GM23338 (cell line): Measurements from ENCODE around the gene SORCS3. TPM values are rescaled to one million over a fixed set of nuclear protein-coding genes. Genes with fewer than 3 reads are reported as not detected.

ENCODE experiments used
- ATAC-seq: fragments of 200-7000 bp; cut with Tn5 transposase; 3 replicates; pipeline ENCODE4 v1.9.1; 2020
- DNase-seq: peaks from one replicate; pipeline ENCODE4 v3.0.0-alpha.2; 2015; ENCODE audit warnings: low spot score
- H2AFZ ChIP-seq: fragments of 200-600 bp; sonication (generic); 2 replicates; pipeline ENCODE4 v1.8.0; 2016; ENCODE audit warnings: antibody characterized with exemption, mild to moderate bottlenecking, moderate library complexity
- H3F3A ChIP-seq: fragments of 200-600 bp; sonication (generic); replicated peaks from 2 replicates; pipeline ENCODE4 v1.8.0; 2017; ENCODE audit warnings: antibody characterized with exemption, mixed run types, low read depth
- H3K27ac ChIP-seq: fragments of 200-600 bp; sonication (generic); 2 replicates; pipeline ENCODE4 v1.6.1; 2016; ENCODE audit warnings: low read depth
- H3K27me3 ChIP-seq: fragments of 200-600 bp; sonication (generic); 2 replicates; pipeline ENCODE4 v1.8.0; 2016; ENCODE audit warnings: mild to moderate bottlenecking, mixed run types, moderate library complexity; ENCODE audit not compliant: insufficient read depth
- H3K36me3 ChIP-seq: fragments of 200-600 bp; sonication (generic); 2 replicates; pipeline ENCODE4 v1.8.0; 2016; ENCODE audit warnings: mild to moderate bottlenecking; ENCODE audit not compliant: insufficient read depth
- H3K4me1 ChIP-seq: fragments of 200-600 bp; sonication (generic); 2 replicates; pipeline ENCODE4 v1.8.0; 2016; ENCODE audit warnings: mild to moderate bottlenecking, moderate library complexity; ENCODE audit not compliant: insufficient read depth
- H3K4me2 ChIP-seq: fragments of 200-600 bp; sonication (generic); 2 replicates; pipeline ENCODE4 v1.7.1; 2017; ENCODE audit warnings: mixed run types
- H3K4me3 ChIP-seq: fragments of 200-600 bp; sonication (generic); 2 replicates; pipeline ENCODE4 v1.6.1; 2016; ENCODE audit warnings: mixed run types
- H3K79me2 ChIP-seq: fragments of 200-600 bp; sonication (generic); replicated peaks from 2 replicates; pipeline ENCODE4 v1.8.0; 2017; ENCODE audit warnings: mild to moderate bottlenecking; ENCODE audit not compliant: insufficient read depth
- H3K9me2 ChIP-seq: fragments of 200-600 bp; sonication (generic); 2 replicates; pipeline ENCODE4 v1.8.0; 2017; ENCODE audit not compliant: insufficient read depth
- H4K20me1 ChIP-seq: fragments of 200-600 bp; sonication (generic); replicated peaks from 2 replicates; pipeline ENCODE4 v1.8.0; 2017; ENCODE audit warnings: mild to moderate bottlenecking; ENCODE audit not compliant: insufficient read depth
- H3K27ac Mint-ChIP-seq: 2 replicates; pipeline ENCODE4 v1.8.0; 2020; ENCODE audit warnings: inconsistent platforms, mild to moderate bottlenecking, moderate library complexity, mixed read lengths
- H3K27me3 Mint-ChIP-seq: 3 replicates; pipeline ENCODE4 v1.8.0; 2022; ENCODE audit warnings: low read depth, mild to moderate bottlenecking, moderate library complexity, mixed read lengths, inconsistent platforms; ENCODE audit not compliant: insufficient read depth, poor library complexity
- H3K36me3 Mint-ChIP-seq: 3 replicates; pipeline ENCODE4 v1.8.0; 2021; ENCODE audit warnings: low read depth, mild to moderate bottlenecking, inconsistent platforms, moderate library complexity, mixed read lengths
- H3K4me1 Mint-ChIP-seq: 3 replicates; pipeline ENCODE4 v1.8.0; 2020; ENCODE audit warnings: mild to moderate bottlenecking, inconsistent platforms, mixed read lengths
- H3K4me3 Mint-ChIP-seq: 3 replicates; pipeline ENCODE4 v1.8.0; 2021; ENCODE audit warnings: moderate library complexity, mild to moderate bottlenecking, inconsistent platforms, mixed read lengths
- H3K9me3 Mint-ChIP-seq: 3 replicates; pipeline ENCODE4 v1.8.0; 2020; ENCODE audit warnings: moderate library complexity, mild to moderate bottlenecking, inconsistent platforms, mixed read lengths
- CREB1 ChIP-seq: fragments of 250-450 bp; sonication (Bioruptor Pico); IDR thresholded peaks from 2 replicates; pipeline ENCODE4 v1.5.0; 2020; ENCODE audit warnings: low read depth, mild to moderate bottlenecking, moderate library complexity
- ETS1 ChIP-seq: IDR thresholded peaks from 2 replicates; pipeline ENCODE4 v1.6.1; 2016; ENCODE audit warnings: antibody characterized with exemption
- EZH2phosphoT487 ChIP-seq: fragments of 200-600 bp; sonication (generic); IDR thresholded peaks from one replicate; pipeline ENCODE4 v1.8.1; 2018; ENCODE audit warnings: antibody characterized with exemption; ENCODE audit not compliant: unreplicated experiment
- JUNB ChIP-seq: IDR thresholded peaks from one replicate; pipeline ENCODE4 v1.6.1; 2016; ENCODE audit warnings: antibody characterized with exemption; ENCODE audit not compliant: unreplicated experiment
- STAT1 ChIP-seq: IDR thresholded peaks from one replicate; pipeline ENCODE4 v1.6.1; 2016; ENCODE audit warnings: antibody characterized with exemption; ENCODE audit not compliant: unreplicated experiment
- ZNF114 ChIP-seq: fragments of 250-450 bp; sonication (Bioruptor Pico); IDR thresholded peaks from 2 replicates; pipeline ENCODE4 v1.5.0; 2020; ENCODE audit warnings: mild to moderate bottlenecking, moderate library complexity
- ZNF331 ChIP-seq: fragments of 250-450 bp; sonication (Bioruptor Pico); IDR thresholded peaks from 2 replicates; pipeline ENCODE4 v1.5.0; 2020; ENCODE audit warnings: low read depth, mild to moderate bottlenecking, moderate library complexity
- ZNF462 ChIP-seq: fragments of 250-450 bp; sonication (Bioruptor Pico); IDR thresholded peaks from 2 replicates; pipeline ENCODE4 v1.5.0; 2020; ENCODE audit warnings: mild to moderate bottlenecking, moderate library complexity
- polyA plus RNA-seq: library from polyadenylated mRNA; unstranded; fragments of >200 nt; fragmentation: Nextera tagmentation; extraction: Ambion mirVana; gene quantifications from 2 replicates; pipeline ENCODE4 v1.2.1, GENCODE V29; 2016
- total RNA-seq: library from RNA; depleted of rRNA; stranded (reverse); fragments of >200 nt; shearing (Covaris generic); gene quantifications from 2 replicates; pipeline ENCODE4 v1.2.3, GENCODE V29; 2014

The SORCS3 gene
- total and polyA plus RNA-seq, 2 experiments from 2014 or later = 0.37 to 1.4 TPM

GRCh38 chr10:104601166-104601565, 39.9 kb upstream of the SORCS3 start (continued):
- no peak for TF ChIP-seq ZNF462 (CRISPR knock-in tag)
- TF ChIP-seq ETS1 = no peak
- TF ChIP-seq ZNF114 (CRISPR knock-in tag) = no peak
- no peak for TF ChIP-seq ZNF331 (CRISPR knock-in tag)

- no peak overlapping the region for H3K4me3 ChIP-seq
- no peak overlapping the region for H2AFZ ChIP-seq
- H3K4me1 Mint-ChIP-seq = no peaks in the 10 kb centered on the region
- no peaks in the 10 kb centered on the region for H3F3A ChIP-seq
- H3K27me3 ChIP-seq = no peaks in the 10 kb centered on the region
- ATAC-seq (no peak), DNase-seq (no peak)
- H3K36me3 Mint-ChIP-seq = peaks cover 13% of the 10 kb centered on the region; the same call in 2 of the 3 replicates
- 0 out of 2 replicates have a peak, but pooled peaks cover 4% of the 10 kb centered on the region for H3K9me2 ChIP-seq
- H3K79me2 ChIP-seq = no peaks in the 10 kb centered on the region
- no peaks in the 10 kb centered on the region for H3K4me1 ChIP-seq
- H3K4me2 ChIP-seq = no peak overlapping the region
- peaks cover 40% of the 10 kb centered on the region for H3K9me3 Mint-ChIP-seq
- H3K27ac Mint-ChIP-seq = no peak overlapping the region
- no peak overlapping the region for H3K27ac ChIP-seq
- H3K27me3 Mint-ChIP-seq = peaks cover 3% of the 10 kb centered on the region
- H3K36me3 ChIP-seq = 0 out of 2 replicates have a peak, but pooled peaks cover 4% of the 10 kb centered on the region
- no peaks in the 10 kb centered on the region for H4K20me1 ChIP-seq
- no peak overlapping the region for H3K4me3 Mint-ChIP-seq
- TF ChIP-seq EZH2phosphoT487 = no peak
- no peak for TF ChIP-seq STAT1
- no peak for TF ChIP-seq CREB1 (CRISPR knock-in tag)
- no peak for TF ChIP-seq JUNB
- TF ChIP-seq ZNF462 (CRISPR knock-in tag) = no peak
- no peak for TF ChIP-seq ZNF331 (CRISPR knock-in tag)
Measured at GRCh38 chr10:104608091-104608828, 32.8 kb upstream of the SORCS3 start.
